HG02759 (cell line): ENCODE measurements around the gene COL11A1.

Experiments used
- ATAC-seq: cut with Tn5 transposase; IDR thresholded peaks from one replicate; pipeline ENCODE4 v1.9.1; 2021; ENCODE audit warnings: mild to moderate bottlenecking, moderate library complexity; ENCODE audit not compliant: unreplicated experiment

The COL11A1 gene

GRCh38 chr1:102919659-102920058, 188.7 kb downstream of the COL11A1 start:
- ATAC-seq, result no peak

- ATAC-seq, result no peak
These were observed 206.3 kb downstream of the COL11A1 start for GRCh38 chr1:102901996-102902395.

DNA sequence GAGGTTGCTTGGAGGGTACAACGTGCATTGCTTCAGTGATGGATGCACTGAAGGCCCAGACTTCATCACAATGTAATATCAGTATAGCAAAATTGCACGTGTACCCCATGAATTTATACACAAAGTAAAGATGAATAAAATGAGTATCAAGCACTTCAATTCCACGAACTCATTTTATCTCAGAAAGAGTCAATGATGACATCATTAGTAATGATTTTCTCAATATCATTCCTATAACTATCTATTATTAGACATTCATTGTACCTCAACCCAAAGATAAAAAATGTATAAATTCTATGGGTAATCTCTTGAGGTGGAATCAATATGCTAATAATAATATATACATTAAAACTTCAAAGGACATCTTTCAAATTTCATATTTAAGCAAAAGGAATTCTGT, 208.4 kb downstream of the COL11A1 start:
- no peak for ATAC-seq

GRCh38 chr1:102897557-102897956, 210.8 kb downstream of the COL11A1 start:
- no peak for ATAC-seq

DNA sequence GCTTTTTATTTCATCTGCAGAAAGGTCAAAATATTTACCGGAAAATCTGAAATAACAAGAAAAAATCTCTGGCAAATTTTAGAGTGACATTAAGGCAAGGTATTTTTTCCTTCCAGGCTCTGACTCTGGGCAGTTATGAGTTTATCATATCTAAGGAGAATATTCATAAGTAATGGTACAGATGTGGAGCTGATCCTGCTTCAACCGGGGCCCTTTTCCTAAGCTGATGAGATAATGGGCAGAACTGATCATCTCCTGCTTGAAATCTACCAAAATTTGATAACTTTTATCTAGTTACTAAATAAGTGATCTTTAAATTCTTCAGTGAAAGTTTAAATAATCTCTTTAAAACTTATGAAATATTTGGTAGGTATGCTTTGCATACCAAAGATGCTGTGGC, 211.6 kb downstream of the COL11A1 start:
- ATAC-seq, result no peak

GRCh38 chr1:102896286-102896685, 212.0 kb downstream of the COL11A1 start:
- ATAC-seq, result no peak

DNA sequence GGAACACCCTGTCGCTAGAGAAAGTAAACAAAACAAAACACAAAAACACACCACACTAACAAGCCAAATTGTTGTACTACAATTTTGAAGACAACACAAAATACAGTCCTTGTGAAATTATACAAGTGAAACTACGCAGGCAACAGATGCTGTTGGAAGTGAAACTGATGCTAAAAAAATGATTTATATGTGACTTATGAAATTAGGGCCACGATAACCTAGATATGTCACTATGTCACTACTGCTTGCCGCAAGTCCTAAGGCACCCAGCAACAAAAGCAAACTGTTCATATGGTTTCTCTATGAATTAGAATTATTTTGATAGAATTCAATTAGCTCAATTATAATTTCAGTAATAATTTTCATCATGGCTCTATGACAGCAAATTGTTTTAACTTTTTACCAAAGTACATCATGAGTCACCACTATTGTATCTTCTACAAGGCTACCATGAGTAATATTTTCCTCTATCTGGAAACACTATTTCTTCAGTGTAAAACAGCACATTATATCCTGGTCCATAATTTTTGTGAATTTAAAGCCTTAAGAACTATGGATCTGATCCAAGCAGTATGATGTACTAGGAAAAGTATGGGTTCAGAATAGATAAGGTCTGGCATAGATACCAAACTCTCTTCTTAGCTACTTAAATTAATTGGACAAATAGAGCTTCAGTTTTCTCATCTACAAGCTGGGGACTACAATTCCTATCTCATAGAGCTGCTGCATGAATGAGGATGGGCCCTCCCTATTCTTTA, 216.3 kb downstream of the COL11A1 start:
- ATAC-seq, result no peak

- no peak for ATAC-seq
These were observed 221.7 kb downstream of the COL11A1 start for GRCh38 chr1:102886638-102887037.

GRCh38 chr1:102884238-102884637, 224.1 kb downstream of the COL11A1 start:
- no peak for ATAC-seq

GRCh38 chr1:102879439-102879993, 228.8 kb downstream of the COL11A1 start:
- ATAC-seq, result no peak

- no peak for ATAC-seq
These were observed 232.6 kb downstream of the COL11A1 start for GRCh38 chr1:102875756-102876155.

DNA sequence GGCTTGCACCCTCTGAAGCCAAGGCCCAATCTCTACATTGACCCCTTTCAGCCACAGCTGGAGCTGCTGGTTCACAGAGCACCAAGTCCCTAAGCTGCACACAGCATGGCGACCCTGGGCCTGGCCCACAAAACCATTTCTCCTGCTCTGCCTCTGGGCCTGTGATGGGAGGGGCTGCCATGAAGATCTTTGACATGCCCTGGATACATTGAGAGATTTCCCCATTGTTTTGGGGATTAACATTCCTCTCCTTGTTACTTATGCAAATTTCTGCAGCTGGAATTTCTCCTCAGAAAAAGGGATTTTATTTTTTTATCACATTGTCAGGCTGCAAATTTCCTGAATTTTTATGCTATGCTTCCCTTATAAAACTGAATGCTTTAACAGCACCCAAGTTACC, 235.8 kb downstream of the COL11A1 start:
- no peak for ATAC-seq

- no peak for ATAC-seq
These were observed 236.2 kb downstream of the COL11A1 start for GRCh38 chr1:102872097-102872496.

- no peak for ATAC-seq
These were observed 244.6 kb downstream of the COL11A1 start for GRCh38 chr1:102863704-102864103.

GRCh38 chr1:102861247-102861646, 247.1 kb downstream of the COL11A1 start:
- ATAC-seq, result no peak

GRCh38 chr1:102858695-102859094, 249.6 kb downstream of the COL11A1 start:
- no peak for ATAC-seq

DNA sequence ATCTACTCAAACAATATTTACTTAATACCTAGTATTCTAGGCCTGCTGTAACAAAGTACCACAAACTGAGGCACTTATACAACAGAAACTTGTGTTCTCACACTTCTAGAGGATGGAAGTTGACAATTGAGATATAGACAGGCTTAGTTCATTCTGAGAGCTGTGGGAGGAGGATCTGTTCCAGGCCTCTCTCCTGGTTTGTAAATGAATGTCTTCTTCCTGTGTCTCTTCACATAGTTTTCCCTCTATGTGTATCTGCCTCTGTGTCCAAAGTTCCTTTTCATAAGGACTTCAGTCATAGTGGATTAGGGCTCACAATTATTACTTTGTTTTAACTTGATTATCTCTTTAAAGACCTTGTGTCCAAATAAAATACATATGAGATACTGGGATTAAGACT, 251.1 kb downstream of the COL11A1 start:
- no peak for ATAC-seq

- ATAC-seq, result no peak
These were observed 254.6 kb downstream of the COL11A1 start for GRCh38 chr1:102853701-102854187.

DNA sequence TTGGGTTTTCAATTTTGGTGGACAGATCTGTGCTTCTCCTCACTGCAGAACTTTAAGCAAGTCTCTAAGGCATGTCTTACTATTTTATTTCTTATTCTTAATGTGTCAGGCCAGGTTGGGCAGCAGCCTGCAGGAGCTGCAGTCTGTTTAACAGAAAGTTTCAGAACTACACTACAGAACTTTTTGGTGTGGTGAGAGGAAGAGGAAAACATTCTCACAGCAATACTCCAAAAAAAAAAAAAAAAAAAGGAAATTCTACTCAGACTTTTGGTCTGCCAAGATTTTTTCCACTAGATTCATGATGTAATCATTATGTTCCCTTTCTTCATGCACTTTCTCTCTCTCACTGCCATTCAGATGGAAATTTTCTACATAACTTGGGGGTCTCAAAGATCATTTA, 255.2 kb downstream of the COL11A1 start:
- no peak for ATAC-seq

DNA sequence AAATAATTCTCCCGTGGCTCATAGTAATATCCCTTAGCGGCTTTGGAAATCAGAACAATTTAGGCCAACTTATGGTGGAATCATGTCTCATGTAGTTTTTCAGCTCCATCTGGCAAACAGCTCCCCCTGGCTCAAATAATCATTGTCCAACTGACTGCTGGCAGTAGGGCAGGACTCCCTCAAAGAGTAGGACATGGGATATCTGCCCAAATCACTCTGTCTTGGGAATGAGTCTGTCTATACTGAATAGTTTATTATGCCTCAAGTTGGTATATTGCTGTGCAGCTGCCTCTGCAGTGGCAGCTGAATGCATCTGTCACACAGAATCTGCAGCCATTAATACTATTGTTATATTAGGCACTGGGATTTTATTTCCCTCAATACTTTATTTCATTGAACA, 255.7 kb downstream of the COL11A1 start:
- ATAC-seq, result no peak

- ATAC-seq, result no peak
These were observed 256.7 kb downstream of the COL11A1 start for GRCh38 chr1:102851616-102852015.

DNA sequence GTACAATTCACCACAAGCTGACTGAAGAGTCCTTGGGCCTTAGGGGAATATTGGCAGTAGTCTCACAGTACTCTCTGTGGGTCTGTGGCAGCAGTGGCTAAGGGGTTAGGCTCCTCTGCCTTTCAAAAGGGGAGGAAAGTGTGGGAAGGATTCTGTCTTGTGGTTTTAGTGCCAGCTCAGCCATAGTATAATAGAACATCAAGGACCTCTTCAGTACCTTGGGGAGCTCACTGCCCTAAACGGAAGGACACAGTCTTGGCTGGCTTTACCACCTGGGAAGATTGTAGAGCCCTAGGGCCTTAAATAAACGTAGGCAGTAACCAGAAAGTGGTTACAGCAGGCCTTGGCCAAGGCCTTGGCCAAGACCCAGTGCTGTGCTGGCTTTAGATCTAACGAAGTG, 265.7 kb downstream of the COL11A1 start:
- ATAC-seq, result no peak

- ATAC-seq, result no peak
These were observed 267.6 kb downstream of the COL11A1 start for GRCh38 chr1:102840741-102841140.
